Prostate gland (tissue), 2 donors: ENCODE data around the gene RPTOR. TPM values are rescaled to one million over a fixed set of nuclear protein-coding genes. Genes with fewer than 3 reads are reported as not detected.

Experiments
- DNase-seq: peaks from one replicate; pipeline ENCODE4 v3.0.0-alpha.2; 2019; ENCODE audit warnings: low spot score
- H3K27ac ChIP-seq, 2 donors: fragments of 200-600 bp; sonication (generic); 2 replicates each; pipeline ENCODE4 v1.5.1; 2017 to 2019
- H3K27me3 ChIP-seq: fragments of 200-600 bp; sonication (generic); replicated peaks from 2 replicates; pipeline ENCODE4 v1.5.1; 2019; ENCODE audit not compliant: insufficient read depth
- H3K36me3 ChIP-seq, 2 donors: fragments of 200-600 bp; sonication (generic); 1 replicate in 1 of 2; 2 replicates in 1 of 2; pipeline versions ENCODE4 v1.5.1 to v1.8.1; 2017 to 2019
- H3K4me1 ChIP-seq: fragments of 200-600 bp; sonication (generic); replicated peaks from 2 replicates; pipeline ENCODE4 v1.5.1; 2019
- H3K4me3 ChIP-seq, 2 donors: fragments of 200-600 bp; sonication (generic); 2 replicates each; pipeline ENCODE4 v1.5.1; 2017 to 2019
- H3K9me3 ChIP-seq: fragments of 200-600 bp; sonication (generic); 2 replicates; pipeline ENCODE4 v1.5.1; 2017
- POLR2A ChIP-seq: fragments of 450-650 bp; IDR thresholded peaks from one replicate; pipeline ENCODE4 v1.6.1; 2016; ENCODE audit warnings: antibody characterized with exemption, mild to moderate bottlenecking
- POLR2AphosphoS5 ChIP-seq: sonication (generic); formaldehyde crosslinking; IDR thresholded peaks from one replicate; pipeline ENCODE4 v1.6.1; 2017; ENCODE audit warnings: antibody characterized with exemption
- WGBS: methylation state at CpG from one replicate; pipeline ENCODE4 v1.1.5; 2018; 5-methylcytosine and 5-hydroxymethylcytosine counted together
- intact Hi-C: fragments of 100-400 bp; cut with DNase I; formaldehyde crosslinking; loops from one replicate; pipeline ENCODE4 v1.14.2; 2022
- total RNA-seq, 2 donors: library from RNA; depleted of rRNA; stranded (reverse); fragments of >200 nt; gene quantifications; one replicate each; pipeline ENCODE4 v1.1.0, GENCODE V29; 2016
- TF ChIP-seq, protein P1 (sequence below), 4 experiments: fragments of 200-600 bp in 2 of 4; fragments of 450-650 bp in 2 of 4; sonication (generic) in 2 of 4; IDR thresholded peaks; 1 replicate in 3 of 4; 2 replicates in 1 of 4; pipeline ENCODE4 v1.5.1; 2016 to 2019; ENCODE audit warnings: antibody characterized with exemption in 4 of 4, mild to moderate bottlenecking in 2 of 4, moderate library complexity in 2 of 4

Gene RPTOR
- total RNA-seq, 2 donors from 2014 or later = 30.3 to 62.5 TPM

DNA sequence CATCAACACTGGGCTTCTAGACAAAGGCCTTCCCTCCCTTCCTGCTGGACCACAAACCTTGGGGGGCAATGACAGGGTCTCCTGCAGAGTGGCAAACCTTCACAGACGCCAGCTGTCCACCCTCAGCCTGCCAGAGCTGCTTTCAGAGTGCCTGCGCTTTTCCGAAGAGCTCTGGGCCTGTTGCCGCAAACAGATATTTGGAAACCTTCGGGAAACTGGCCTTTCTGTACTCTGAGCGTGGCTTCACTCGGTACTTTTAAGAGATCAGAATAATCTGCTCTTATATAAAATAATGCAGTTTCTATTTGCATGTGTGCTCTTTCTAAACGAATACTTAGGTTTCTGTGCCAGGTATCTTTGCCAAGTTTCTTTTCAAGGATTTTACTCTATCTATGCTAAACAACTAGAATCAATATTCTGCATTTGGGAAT lies 294.9 kb downstream of the RPTOR start:
- Histone ChIP-seq H3K9me3 (no peaks in the 10 kb centered on the region), H3K36me3 (no peaks in the 10 kb centered on the region), H3K4me3 (no peak overlapping the region), H3K27me3 (no peaks in the 10 kb centered on the region), H3K27ac (no peak overlapping the region), H3K4me1 (no peaks in the 10 kb centered on the region)
- WGBS = 54% methylated on average over 8 of the region's 8 CpGs
- no peak for TF ChIP-seq POLR2A
- no peak for TF ChIP-seq POLR2AphosphoS5
- TF ChIP-seq, protein P1, sequence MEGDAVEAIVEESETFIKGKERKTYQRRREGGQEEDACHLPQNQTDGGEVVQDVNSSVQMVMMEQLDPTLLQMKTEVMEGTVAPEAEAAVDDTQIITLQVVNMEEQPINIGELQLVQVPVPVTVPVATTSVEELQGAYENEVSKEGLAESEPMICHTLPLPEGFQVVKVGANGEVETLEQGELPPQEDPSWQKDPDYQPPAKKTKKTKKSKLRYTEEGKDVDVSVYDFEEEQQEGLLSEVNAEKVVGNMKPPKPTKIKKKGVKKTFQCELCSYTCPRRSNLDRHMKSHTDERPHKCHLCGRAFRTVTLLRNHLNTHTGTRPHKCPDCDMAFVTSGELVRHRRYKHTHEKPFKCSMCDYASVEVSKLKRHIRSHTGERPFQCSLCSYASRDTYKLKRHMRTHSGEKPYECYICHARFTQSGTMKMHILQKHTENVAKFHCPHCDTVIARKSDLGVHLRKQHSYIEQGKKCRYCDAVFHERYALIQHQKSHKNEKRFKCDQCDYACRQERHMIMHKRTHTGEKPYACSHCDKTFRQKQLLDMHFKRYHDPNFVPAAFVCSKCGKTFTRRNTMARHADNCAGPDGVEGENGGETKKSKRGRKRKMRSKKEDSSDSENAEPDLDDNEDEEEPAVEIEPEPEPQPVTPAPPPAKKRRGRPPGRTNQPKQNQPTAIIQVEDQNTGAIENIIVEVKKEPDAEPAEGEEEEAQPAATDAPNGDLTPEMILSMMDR (IDR thresholded peaks at IDR 0.05) = no peak
- intact Hi-C loops = loop anchor here (10.0 kb wide), 1 partner anchor 95 kb away; no protein-coding TSS in a partner anchor
- no peak for DNase-seq

DNA sequence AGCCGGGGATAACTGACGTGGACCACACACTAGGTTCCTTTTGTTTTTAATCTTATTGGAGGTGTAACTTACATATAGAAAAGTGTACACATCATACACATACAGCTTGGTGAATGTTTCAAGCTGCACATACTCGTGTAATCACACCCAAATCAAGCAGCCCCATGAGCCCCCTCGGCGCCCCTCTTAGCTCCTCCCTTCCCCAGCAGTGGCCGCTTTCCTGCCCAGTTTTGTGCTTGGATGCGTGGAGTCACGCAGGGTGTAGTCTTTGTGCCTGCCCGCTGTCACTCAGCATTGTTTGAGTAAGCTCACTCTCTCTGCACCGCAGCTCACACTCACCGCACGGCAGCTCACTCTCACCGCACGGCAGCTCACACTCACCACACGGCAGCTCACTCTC lies 295.3 kb downstream of the RPTOR start:
- no peaks in the 10 kb centered on the region for H3K4me1 ChIP-seq
- WGBS = 73% methylated on average over 15 of the region's 15 CpGs
- H3K36me3 ChIP-seq = no peaks in the 10 kb centered on the region
- no peaks in the 10 kb centered on the region for H3K9me3 ChIP-seq
- DNase-seq = no peak
- no peaks in the 10 kb centered on the region for H3K27me3 ChIP-seq
- no peak overlapping the region for H3K27ac ChIP-seq
- TF ChIP-seq, protein P1 (IDR thresholded peaks at IDR 0.05) = no peak
- TF ChIP-seq POLR2AphosphoS5 (no peak), POLR2A (no peak)
- intact Hi-C loops = loop anchor here (10.0 kb wide), 1 partner anchor 95 kb away; no protein-coding TSS in a partner anchor
- no peak overlapping the region for H3K4me3 ChIP-seq

DNA sequence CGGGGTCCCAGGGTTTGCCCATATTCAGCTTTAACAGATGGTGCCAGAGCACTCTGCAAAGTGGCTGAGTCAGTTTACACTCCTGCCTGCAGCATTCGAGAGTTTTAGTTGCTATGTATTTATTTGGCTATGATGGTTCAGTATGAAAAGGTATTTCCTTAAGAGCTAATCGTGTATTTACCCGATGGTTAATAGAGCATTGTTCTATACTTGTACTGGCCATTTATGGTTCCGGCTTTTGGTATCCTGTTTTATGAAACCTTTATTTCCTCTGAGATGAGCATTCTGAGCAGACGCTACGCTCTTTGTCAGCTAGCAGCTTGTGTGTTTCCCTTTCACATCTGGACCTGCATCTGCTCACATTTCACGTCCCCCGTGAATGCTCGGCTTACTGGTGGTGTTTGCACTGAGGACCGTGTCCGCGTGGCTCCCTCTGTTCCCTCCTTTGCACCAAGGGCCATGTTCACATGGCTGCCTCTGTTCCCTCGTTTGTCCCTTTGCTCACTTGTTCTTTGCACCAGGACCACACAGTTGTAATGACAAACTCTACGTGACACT lies 297.9 kb downstream of the RPTOR start:
- peak; percentile 70 for TF ChIP-seq POLR2AphosphoS5
- TF ChIP-seq, protein P1 (IDR thresholded peaks at IDR 0.05) = no peak
- no peak for TF ChIP-seq POLR2A
- no peaks in the 10 kb centered on the region for H3K36me3 ChIP-seq

DNA sequence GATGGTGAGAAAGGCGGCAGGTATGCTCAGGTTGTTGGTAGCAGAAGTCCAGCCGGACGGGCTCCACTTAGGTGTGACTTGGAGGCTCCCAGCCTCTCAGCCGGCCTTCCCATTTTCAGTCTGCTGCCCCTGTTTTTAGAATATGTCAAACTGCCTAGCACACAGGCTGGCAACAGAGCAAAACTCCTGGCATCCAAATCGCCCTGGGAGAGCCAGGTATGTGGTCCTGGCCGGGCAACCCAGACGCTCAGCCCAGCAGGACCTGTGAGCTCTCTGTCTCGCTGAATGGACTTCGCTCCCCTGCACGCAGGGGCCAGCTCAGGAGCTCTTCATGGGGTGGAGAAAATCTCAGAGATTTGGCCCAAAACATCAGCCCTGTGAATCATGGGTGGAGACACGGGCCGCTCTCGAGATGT lies 299.1 kb downstream of the RPTOR start:
- Histone ChIP-seq H3K4me3 (no peak overlapping the region), H3K36me3 (no peaks in the 10 kb centered on the region), H3K4me1 (no peaks in the 10 kb centered on the region), H3K9me3 (no peaks in the 10 kb centered on the region), H3K27ac (no peak overlapping the region), H3K27me3 (no peaks in the 10 kb centered on the region)
- intact Hi-C loops = no loop called here
- WGBS = 91% methylated on average over 13 of the region's 13 CpGs
- DNase-seq = no peak
- TF ChIP-seq POLR2A = no peak
- no peak for TF ChIP-seq POLR2AphosphoS5
- TF ChIP-seq, protein P1 (IDR thresholded peaks at IDR 0.05) = no peak

More for the DNA sequence above, 297.9 kb downstream of the RPTOR start:
- WGBS = 48% methylated on average over 15 of the region's 15 CpGs
- H3K4me1 ChIP-seq = no peaks in the 10 kb centered on the region
- no peaks in the 10 kb centered on the region for H3K27me3 ChIP-seq
- no peak overlapping the region for H3K27ac ChIP-seq
- no peak for DNase-seq
- intact Hi-C loops = no loop called here
- H3K9me3 ChIP-seq = no peaks in the 10 kb centered on the region
- no peak overlapping the region for H3K4me3 ChIP-seq

DNA sequence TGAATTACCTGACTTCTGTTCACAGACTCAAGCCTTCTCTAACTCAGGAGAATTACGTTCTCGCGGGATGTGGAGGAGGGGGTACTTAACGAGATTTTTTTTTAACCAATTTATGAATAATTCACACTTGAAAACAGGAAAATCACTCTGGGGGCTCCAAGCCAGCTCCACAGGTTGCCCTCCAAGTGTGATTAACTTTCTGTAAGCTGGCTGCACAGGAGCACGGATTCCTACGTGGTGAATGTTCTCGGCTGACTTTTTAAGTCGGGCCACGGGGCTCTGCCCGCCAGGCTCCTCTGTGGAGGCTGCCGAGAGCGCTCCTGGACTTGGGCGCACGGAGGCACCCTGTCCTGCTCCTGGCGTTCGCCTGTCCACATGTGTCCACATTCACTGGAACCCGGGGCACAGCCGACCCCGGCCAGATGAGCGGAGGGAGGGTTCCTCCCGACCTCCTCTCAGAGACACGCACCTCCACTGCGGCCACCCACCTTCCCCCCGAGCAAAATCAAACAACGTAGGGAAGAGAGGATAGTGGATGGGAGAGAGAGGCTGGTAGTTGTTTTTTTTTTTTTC lies 299.9 kb downstream of the RPTOR start:
- H3K27me3 ChIP-seq = no peaks in the 10 kb centered on the region
- no peak overlapping the region for H3K4me3 ChIP-seq
- no peaks in the 10 kb centered on the region for H3K9me3 ChIP-seq
- intact Hi-C loops = no loop called here
- no peak for DNase-seq
- no peak for TF ChIP-seq POLR2A
- TF ChIP-seq, protein P1 (IDR thresholded peaks at IDR 0.05) = no peak
- TF ChIP-seq POLR2AphosphoS5 = no peak
- no peak overlapping the region for H3K27ac ChIP-seq
- H3K4me1 ChIP-seq = no peaks in the 10 kb centered on the region
- 92% methylated on average over 23 of the region's 25 CpGs for WGBS
- H3K36me3 ChIP-seq = no peaks in the 10 kb centered on the region
